Measurements from ENCODE around the gene TBC1D13. TPM values are rescaled to one million over a fixed set of nuclear protein-coding genes. Genes with fewer than 3 reads are reported as not detected.
"Not testable (repeated sequence)": the region's sequence is repeated elsewhere in the genome, so short reads cannot be mapped to it uniquely, and the experiment has no call there.

Gene TBC1D13
- total and polyA plus RNA-seq, 10 of the 15 experiments (the other 5 are each of a cell fraction or from before 2014, with no cell fraction given), result 3.0 to 23.1 (median 16.5) TPM

DNA sequence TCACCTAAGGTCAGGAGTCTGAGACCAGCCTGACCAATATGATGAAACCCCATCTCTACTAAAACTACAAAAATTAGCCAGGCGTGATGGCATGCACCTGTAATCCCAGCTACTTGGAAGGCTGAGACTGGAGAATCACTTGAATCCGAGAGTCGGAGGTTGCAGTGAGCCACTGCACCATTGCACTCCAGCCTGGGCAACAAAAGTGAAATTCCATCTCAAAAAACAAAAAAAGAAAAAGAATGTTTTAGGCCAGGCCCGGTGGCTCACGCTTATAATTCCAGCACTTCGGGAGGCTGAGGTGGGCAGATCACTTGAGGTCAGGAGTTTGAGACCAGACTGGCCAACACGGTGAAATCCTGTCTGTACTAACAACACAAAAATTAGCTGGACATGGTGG, 71.4 kb downstream of the TBC1D13 start:
- H3K79me2 ChIP-seq (ENCODE audit: control insufficient read depth, insufficient read depth, low read length); H3K9ac ChIP-seq (ENCODE audit: control insufficient read depth, insufficient read depth, low read length); H3K4me3 ChIP-seq; H3K4me2 ChIP-seq (ENCODE audit: control insufficient read depth, insufficient read depth); SMC1A ChIA-PET (ENCODE audit: uncharacterized antibody, unreplicated experiment); DNase-seq (ENCODE audit: low read depth, low spot score); ATAC-seq; H3K27ac ChIP-seq (ENCODE audit: control insufficient read depth, insufficient read depth); H3K36me3 ChIP-seq (ENCODE audit: control insufficient read depth in 2 of 2, insufficient read depth in 2 of 2, low read length in 1 of 2); intact Hi-C loops (cut with micrococcal nuclease; ENCODE audit: unreplicated experiment); H3K4me1 ChIP-seq (ENCODE audit: control insufficient read depth, insufficient read depth, low read length); H2AFZ ChIP-seq (ENCODE audit: control insufficient read depth, low read depth, low read length); H3K9me3 ChIP-seq (replicated peaks; ENCODE audit: control insufficient read depth, insufficient read depth, low read length); FAIRE-seq; H4K20me1 ChIP-seq (ENCODE audit: control insufficient read depth, insufficient read depth); BruUV-seq (replicated peaks); H3K27me3 ChIP-seq (replicated peaks in 1 of 2; ENCODE audit: control insufficient read depth in 2 of 2, insufficient read depth in 2 of 2, low read length in 1 of 2); in situ Hi-C loops (cut with MboI): not testable (repeated sequence)
- ChIA-PET CTCF (interaction anchor here (0.6 to 1.8 kb wide), 3 partner anchors 20 to 70 kb away, joined by 3 to 4 read pairs (median 3); no protein-coding TSS in a partner anchor), RAD21 (ENCODE audit: unreplicated experiment) (interaction anchor here (0.9 kb wide), 1 partner anchor 70 kb away, joined by 3 read pairs; no protein-coding TSS in a partner anchor), POLR2A (interaction anchor here (0.6 kb wide), 1 partner anchor 179 kb away, joined by 3 read pairs; no protein-coding TSS in a partner anchor)
- WGBS (ENCODE audit: insufficient coverage, insufficient replicate concordance, low lambda C conversion rate, missing lambda C conversion rate), result 90% methylated on average over 7 of the region's 7 CpGs

Small RNA genes lying within 50 kb of the gene (small RNA-seq; reads per million reads assigned to genes)
- gene RF00017, result not detected

Other genes starting within 250 kb of the TBC1D13 start
Only the 7 nearest of the 15 such genes appear.
- gene PKN3, start 84.8 kb upstream of the TBC1D13 start, total RNA-seq (2014; rRNA removed), result 5.1 and 6.3 TPM in 2 replicates
- gene PKN3, start 84.8 kb upstream of the TBC1D13 start, total RNA-seq (2014; rRNA removed; fragmentation: Illumina TruSeq; extraction: Trizol), result 3.3 and 3.9 TPM in 2 replicates
- 7.6 and 8.2 TPM in 2 replicates for gene PKN3, start 84.8 kb upstream of the TBC1D13 start, total RNA-seq (2021)
- gene PKN3, start 84.8 kb upstream of the TBC1D13 start, polyA plus RNA-seq (2011; rRNA removed), result 2.5 and 3.6 TPM in 2 replicates
- 2.1 and 3.1 TPM in 2 replicates for gene PKN3, start 84.8 kb upstream of the TBC1D13 start, polyA plus RNA-seq (2014; fragmentation: Illumina TruSeq; extraction: Trizol)
- under 1 TPM; 0.35 to 0.47 TPM for gene PKN3, start 84.8 kb upstream of the TBC1D13 start, polyA plus RNA-seq (2014; fragmentation: Nextera tagmentation; extraction: Ambion mirVana)
- gene PKN3, start 84.8 kb upstream of the TBC1D13 start, polyA plus RNA-seq (2014; rRNA removed), result 11.0 and 11.7 TPM in 2 replicates
- 1 to 10 TPM; 1.5 to 2.1 TPM for gene PKN3, start 84.8 kb upstream of the TBC1D13 start, polyA plus RNA-seq (2016; fragmentation: Nextera tagmentation; extraction: Ambion mirVana)
- 99.0 and 112 TPM in 2 replicates for gene ZDHHC12, start 63.1 kb upstream of the TBC1D13 start, total RNA-seq (2014; rRNA removed)
- 20.5 and 24.8 TPM in 2 replicates for gene ZDHHC12, start 63.1 kb upstream of the TBC1D13 start, total RNA-seq (2014; rRNA removed; fragmentation: Illumina TruSeq; extraction: Trizol)
- gene ZDHHC12, start 63.1 kb upstream of the TBC1D13 start, total RNA-seq (2021), result 67.2 and 75.1 TPM in 2 replicates
- 8.3 and 23.7 TPM in 2 replicates for gene ZDHHC12, start 63.1 kb upstream of the TBC1D13 start, polyA plus RNA-seq (2011; rRNA removed)
- gene ZDHHC12, start 63.1 kb upstream of the TBC1D13 start, polyA plus RNA-seq (2014; fragmentation: Illumina TruSeq; extraction: Trizol), result 1.5 and 13.9 TPM in 2 replicates
- gene ZDHHC12, start 63.1 kb upstream of the TBC1D13 start, polyA plus RNA-seq (2014; fragmentation: Nextera tagmentation; extraction: Ambion mirVana), result 1 to 10 TPM in 1 of 2 experiments, under 1 TPM in 1; 0.95 to 9.9 TPM
- 106 and 139 TPM in 2 replicates for gene ZDHHC12, start 63.1 kb upstream of the TBC1D13 start, polyA plus RNA-seq (2014; rRNA removed)
- 100 to 1,000 TPM; 129 to 146 TPM for gene ZDHHC12, start 63.1 kb upstream of the TBC1D13 start, polyA plus RNA-seq (2016; fragmentation: Nextera tagmentation; extraction: Ambion mirVana)
- gene ZER1, start 15.3 kb upstream of the TBC1D13 start, total RNA-seq (2014; rRNA removed), result 8.9 and 11.2 TPM in 2 replicates
- 3.6 and 3.8 TPM in 2 replicates for gene ZER1, start 15.3 kb upstream of the TBC1D13 start, total RNA-seq (2014; rRNA removed; fragmentation: Illumina TruSeq; extraction: Trizol)
- gene ZER1, start 15.3 kb upstream of the TBC1D13 start, total RNA-seq (2021), result 14.0 and 14.7 TPM in 2 replicates
- 6.7 and 16.9 TPM in 2 replicates for gene ZER1, start 15.3 kb upstream of the TBC1D13 start, polyA plus RNA-seq (2011; rRNA removed)
- gene ZER1, start 15.3 kb upstream of the TBC1D13 start, polyA plus RNA-seq (2014; fragmentation: Illumina TruSeq; extraction: Trizol), result 2.2 and 5.8 TPM in 2 replicates
- under 1 TPM; 0.32 to 0.47 TPM for gene ZER1, start 15.3 kb upstream of the TBC1D13 start, polyA plus RNA-seq (2014; fragmentation: Nextera tagmentation; extraction: Ambion mirVana)
- gene ZER1, start 15.3 kb upstream of the TBC1D13 start, polyA plus RNA-seq (2014; rRNA removed), result 14.5 and 14.7 TPM in 2 replicates
- 1 to 10 TPM; 7.4 to 8.4 TPM for gene ZER1, start 15.3 kb upstream of the TBC1D13 start, polyA plus RNA-seq (2016; fragmentation: Nextera tagmentation; extraction: Ambion mirVana)
- gene ENDOG, start 31.2 kb downstream of the TBC1D13 start, total RNA-seq (2014; rRNA removed), result 22.1 and 29.2 TPM in 2 replicates
- gene ENDOG, start 31.2 kb downstream of the TBC1D13 start, total RNA-seq (2014; rRNA removed; fragmentation: Illumina TruSeq; extraction: Trizol), result 4.8 and 5.8 TPM in 2 replicates
- gene ENDOG, start 31.2 kb downstream of the TBC1D13 start, total RNA-seq (2021), result 28.1 and 28.2 TPM in 2 replicates
- 6.6 and 12.2 TPM in 2 replicates for gene ENDOG, start 31.2 kb downstream of the TBC1D13 start, polyA plus RNA-seq (2011; rRNA removed)
- gene ENDOG, start 31.2 kb downstream of the TBC1D13 start, polyA plus RNA-seq (2014; fragmentation: Illumina TruSeq; extraction: Trizol), result 1.0 and 3.2 TPM in 2 replicates
- gene ENDOG, start 31.2 kb downstream of the TBC1D13 start, polyA plus RNA-seq (2014; fragmentation: Nextera tagmentation; extraction: Ambion mirVana), result 1 to 10 TPM in 1 of 2 experiments, under 1 TPM in 1; 0.84 to 1.8 TPM
- 24.9 and 31.4 TPM in 2 replicates for gene ENDOG, start 31.2 kb downstream of the TBC1D13 start, polyA plus RNA-seq (2014; rRNA removed)
- 10 to 100 TPM in 1 of 2 experiments, under 1 TPM in 1; 0.92 to 19.3 TPM for gene ENDOG, start 31.2 kb downstream of the TBC1D13 start, polyA plus RNA-seq (2016; fragmentation: Nextera tagmentation; extraction: Ambion mirVana)
- 40.5 and 49.2 TPM in 2 replicates for gene SPOUT1, start 42.5 kb downstream of the TBC1D13 start, total RNA-seq (2014; rRNA removed)
- 14.3 and 17.3 TPM in 2 replicates for gene SPOUT1, start 42.5 kb downstream of the TBC1D13 start, total RNA-seq (2014; rRNA removed; fragmentation: Illumina TruSeq; extraction: Trizol)
- 75.0 and 77.8 TPM in 2 replicates for gene SPOUT1, start 42.5 kb downstream of the TBC1D13 start, total RNA-seq (2021)
- 21.7 and 48.0 TPM in 2 replicates for gene SPOUT1, start 42.5 kb downstream of the TBC1D13 start, polyA plus RNA-seq (2011; rRNA removed)
- gene SPOUT1, start 42.5 kb downstream of the TBC1D13 start, polyA plus RNA-seq (2014; fragmentation: Illumina TruSeq; extraction: Trizol), result 5.0 and 22.6 TPM in 2 replicates
- 10 to 100 TPM in 1 of 2 experiments, 1 to 10 TPM in 1; 5.7 to 16.4 TPM for gene SPOUT1, start 42.5 kb downstream of the TBC1D13 start, polyA plus RNA-seq (2014; fragmentation: Nextera tagmentation; extraction: Ambion mirVana)
- gene SPOUT1, start 42.5 kb downstream of the TBC1D13 start, polyA plus RNA-seq (2014; rRNA removed), result 40.7 and 49.1 TPM in 2 replicates
- 10 to 100 TPM; 85.2 to 95.0 TPM for gene SPOUT1, start 42.5 kb downstream of the TBC1D13 start, polyA plus RNA-seq (2016; fragmentation: Nextera tagmentation; extraction: Ambion mirVana)
- gene KYAT1, start 94.7 kb downstream of the TBC1D13 start, total RNA-seq (2014; rRNA removed), result 12.4 and 12.8 TPM in 2 replicates
- gene KYAT1, start 94.7 kb downstream of the TBC1D13 start, total RNA-seq (2014; rRNA removed; fragmentation: Illumina TruSeq; extraction: Trizol), result 6.3 and 7.4 TPM in 2 replicates
- gene KYAT1, start 94.7 kb downstream of the TBC1D13 start, total RNA-seq (2021), result 12.2 and 12.7 TPM in 2 replicates
- gene KYAT1, start 94.7 kb downstream of the TBC1D13 start, polyA plus RNA-seq (2011; rRNA removed), result 8.6 and 14.0 TPM in 2 replicates
- 5.4 and 7.9 TPM in 2 replicates for gene KYAT1, start 94.7 kb downstream of the TBC1D13 start, polyA plus RNA-seq (2014; fragmentation: Illumina TruSeq; extraction: Trizol)
- gene KYAT1, start 94.7 kb downstream of the TBC1D13 start, polyA plus RNA-seq (2014; fragmentation: Nextera tagmentation; extraction: Ambion mirVana), result 1 to 10 TPM; 5.8 to 6.2 TPM
- gene KYAT1, start 94.7 kb downstream of the TBC1D13 start, polyA plus RNA-seq (2014; rRNA removed), result 15.7 and 15.9 TPM in 2 replicates
- 10 to 100 TPM; 10.3 to 12.8 TPM for gene KYAT1, start 94.7 kb downstream of the TBC1D13 start, polyA plus RNA-seq (2016; fragmentation: Nextera tagmentation; extraction: Ambion mirVana)
- 9.1 and 13.4 TPM in 2 replicates for gene LRRC8A, start 94.9 kb downstream of the TBC1D13 start, total RNA-seq (2014; rRNA removed)
- gene LRRC8A, start 94.9 kb downstream of the TBC1D13 start, total RNA-seq (2014; rRNA removed; fragmentation: Illumina TruSeq; extraction: Trizol), result 5.9 and 6.9 TPM in 2 replicates
- gene LRRC8A, start 94.9 kb downstream of the TBC1D13 start, total RNA-seq (2021), result 15.7 and 15.9 TPM in 2 replicates
- gene LRRC8A, start 94.9 kb downstream of the TBC1D13 start, polyA plus RNA-seq (2011; rRNA removed), result 3.7 and 8.9 TPM in 2 replicates
- 3.5 and 7.6 TPM in 2 replicates for gene LRRC8A, start 94.9 kb downstream of the TBC1D13 start, polyA plus RNA-seq (2014; fragmentation: Illumina TruSeq; extraction: Trizol)
- gene LRRC8A, start 94.9 kb downstream of the TBC1D13 start, polyA plus RNA-seq (2014; fragmentation: Nextera tagmentation; extraction: Ambion mirVana), result 1 to 10 TPM; 1.6 to 2.3 TPM
- gene LRRC8A, start 94.9 kb downstream of the TBC1D13 start, polyA plus RNA-seq (2014; rRNA removed), result 10.5 and 12.6 TPM in 2 replicates
- gene LRRC8A, start 94.9 kb downstream of the TBC1D13 start, polyA plus RNA-seq (2016; fragmentation: Nextera tagmentation; extraction: Ambion mirVana), result 10 to 100 TPM; 15.1 to 15.6 TPM